ENCODE data around the gene TLE3. TPM values are rescaled to one million over a fixed set of nuclear protein-coding genes. Genes with fewer than 3 reads are reported as not detected.
A peak's percentile ranks its signal among the peaks of the same experiment; 100 is the strongest.

TLE3 gene
- total and polyA plus RNA-seq, 8 donors = 12.5 to 37.2 (median 18.9) TPM

- peak overlapping the region; percentile 85 to 95 (median 94) for H3K27ac ChIP-seq
- peak overlapping the region; percentile 65 to 87 (median 84) for H3K4me3 ChIP-seq
- DNase-seq = no peak
- FAIRE-seq = no peak
- H3K4me1 ChIP-seq = peaks cover 29 to 57% (median 35%) of the 10 kb centered on the region in 3 donors
- no peaks in the 10 kb centered on the region for H3K36me3 ChIP-seq
- ATAC-seq = no peak
- H3K9me3 ChIP-seq = no peaks in the 10 kb centered on the region
- 0 to 2% methylated on average over 17 to 37 of the region's 37 CpGs for WGBS, 2 donors
- no peak for TF ChIP-seq CTCF (IDR thresholded peaks at IDR 0.05)
- no peaks in the 10 kb centered on the region for H3K27me3 ChIP-seq
- intact Hi-C loops (cut with DNase I) = loop anchor here in 1 of 3 donors (5.0 kb wide), 1 partner anchor 505 kb away; no protein-coding TSS in a partner anchor
These were observed 725 bp downstream of the TLE3 start for GRCh38 chr15:70097063-70097320.

GRCh38 chr15:70096215-70097062 lies 1.3 kb downstream of the TLE3 start:
- Histone ChIP-seq H3K4me1 (peaks cover 31 to 53% (median 36%) of the 10 kb centered on the region in 3 donors), H3K9me3 (no peaks in the 10 kb centered on the region), H3K27me3 (no peaks in the 10 kb centered on the region), H3K27ac (peak overlapping the region; percentile 85 to 95 (median 94)), H3K4me3 (peak overlapping the region; percentile 65 to 87 (median 84)), H3K36me3 (no peaks in the 10 kb centered on the region)
- no peak for TF ChIP-seq CTCF (IDR thresholded peaks at IDR 0.05)
- DNase-seq (peak; percentile 35 to 86 (median 60)), ATAC-seq (no peak), FAIRE-seq (no peak)
- intact Hi-C loops (cut with DNase I) = loop anchor here in 1 of 3 donors (5.0 kb wide), 1 partner anchor 504 kb away; no protein-coding TSS in a partner anchor
- 0 to 1% methylated on average over 64 to 75 of the region's 75 CpGs for WGBS, 2 donors

GRCh38 chr15:70095408-70096214 lies 2.1 kb downstream of the TLE3 start:
- no peak for FAIRE-seq
- intact Hi-C loops (cut with DNase I) = loop anchor here in 1 of 3 donors (5.0 kb wide), 1 partner anchor 503 kb away; no protein-coding TSS in a partner anchor

GRCh38 chr15:70094690-70095311 lies 2.9 kb downstream of the TLE3 start:
- 67 to 73% methylated on average over 8 of the region's 8 CpGs for WGBS, 2 donors
- Histone ChIP-seq H3K9me3 (no peaks in the 10 kb centered on the region), H3K27me3 (no peaks in the 10 kb centered on the region), H3K4me3 (peak overlapping the region in 3 of 4 donors; percentile 83 to 87 (median 86)), H3K27ac (no peak overlapping the region), H3K4me1 (peaks cover 21 to 44% (median 29%) of the 10 kb centered on the region in 3 donors), H3K36me3 (peaks cover 0 to 4% (median 0%) of the 10 kb centered on the region in 3 donors)
- ATAC-seq (no peak), FAIRE-seq (no peak), DNase-seq (no peak)
- no peak for TF ChIP-seq CTCF (IDR thresholded peaks at IDR 0.05)
- intact Hi-C loops (cut with DNase I) = loop anchor here in 1 of 3 donors (5.0 kb wide), 1 partner anchor 502 kb away; no protein-coding TSS in a partner anchor

More at GRCh38 chr15:70095408-70096214, 2.1 kb downstream of the TLE3 start:
- peak overlapping the region; percentile 65 to 87 (median 84) for H3K4me3 ChIP-seq
- peak overlapping the region in 1 of 4 donors; percentile 94 for H3K27ac ChIP-seq
- ATAC-seq (no peak), DNase-seq (peak in 5 of 6 donors; percentile 29 to 86 (median 59))
- 7 to 10% methylated on average over 61 to 66 of the region's 66 CpGs for WGBS, 2 donors
- peaks cover 0 to 2% (median 0%) of the 10 kb centered on the region in 3 donors for H3K36me3 ChIP-seq
- no peak for TF ChIP-seq CTCF (IDR thresholded peaks at IDR 0.05)
- H3K27me3 ChIP-seq = no peaks in the 10 kb centered on the region
- peaks cover 25 to 51% (median 38%) of the 10 kb centered on the region in 3 donors for H3K4me1 ChIP-seq
- no peaks in the 10 kb centered on the region for H3K9me3 ChIP-seq
